Adrenal gland (tissue), 12 donors: ENCODE measurements around the gene RHOT1. TPM values are rescaled to one million over a fixed set of nuclear protein-coding genes. Genes with fewer than 3 reads are reported as not detected.

Experiments used
- DNase-seq, 7 donors: peaks; one replicate each; pipeline ENCODE4 v3.0.0-alpha.2; 2019 to 2020
- H3K27ac ChIP-seq, 5 donors: fragments of 200-600 bp; sonication (generic) in 4 of 5; 1 replicate in 3 of 5; 2 replicates in 2 of 5; pipeline versions ENCODE4 v1.5.1 to v1.8.0; 2016 to 2020; ENCODE audit warnings: mild to moderate bottlenecking in 1 of 5
- H3K27me3 ChIP-seq: fragments of 200-600 bp; 2 replicates; pipeline ENCODE4 v1.8.0; 2021
- H3K36me3 ChIP-seq, 2 donors: fragments of 200-600 bp; replicated peaks in 1 of 2; 1 replicate in 1 of 2; 2 replicates in 1 of 2; pipeline versions ENCODE4 v1.5.1 to v1.8.0; 2018 to 2022
- H3K4me1 ChIP-seq, 2 donors: fragments of 200-600 bp; replicated peaks in 1 of 2; 1 replicate in 1 of 2; 2 replicates in 1 of 2; pipeline versions ENCODE4 v1.5.1 to v1.8.0; 2018 to 2021
- H3K4me3 ChIP-seq, 4 donors: fragments of 200-600 bp; sonication (generic) in 3 of 4; one replicate each; pipeline ENCODE4 v1.5.1; 2016 to 2018
- H3K9me3 ChIP-seq, 3 donors: fragments of 200-600 bp; sonication (generic) in 1 of 3; replicated peaks in 1 of 3; 1 replicate in 2 of 3; 2 replicates in 1 of 3; pipeline versions ENCODE4 v1.5.1 to v1.8.0; 2016 to 2021
- POLR2A ChIP-seq, 2 donors: fragments of 450-650 bp; IDR thresholded peaks; one replicate each; pipeline ENCODE4 v1.6.1; 2017; ENCODE audit warnings: antibody characterized with exemption in 2 of 2, mild to moderate bottlenecking in 2 of 2, moderate library complexity in 1 of 2
- WGBS, 4 donors: extraction: QIAGEN DNeasy Blood & Tissue Kit in 2 of 4; methylation state at CpG; one replicate each; pipeline versions ENCODE4 v1.1.5 to v1.1.7; 2013 to 2017; 5-methylcytosine and 5-hydroxymethylcytosine counted together
- intact Hi-C, 2 donors: fragments of 100-400 bp; cut with DNase I; formaldehyde crosslinking; loops; one replicate each; pipeline versions ENCODE4 v1.14.1 to v1.15.0; 2022 to 2023
- polyA plus RNA-seq, 3 donors: library from polyadenylated mRNA; stranded (reverse); fragments of 200-250 nt in 2 of 3; fragments of 350-450 nt in 1 of 3; fragmentation: Illumina TruSeq in 1 of 3; extraction: RNeasy Lipid Tissue Mini Kit (QIAGEN cat#74804) in 1 of 3; gene quantifications; one replicate each; pipeline ENCODE4 v1.2.3, GENCODE V29; 2013 to 2014
- total RNA-seq, 9 donors: library from RNA; depleted of rRNA in 4 of 9; stranded (reverse); fragments of >200 nt in 4 of 9; fragments of 120-200 nt in 1 of 9; fragmentation: NEBNext Ultra II Directional in 1 of 9; extraction: Animal tissue kit (Norgen Biotek cat#: 25700) in 1 of 9; gene quantifications; one replicate each; pipeline versions ENCODE4 v1.1.0 to v1.2.4, GENCODE V29; 2013 to 2023
- TF ChIP-seq, protein P1 (sequence below), 6 experiments: fragments of 450-650 bp in 4 of 6; fragments of 200-600 bp in 2 of 6; sonication (generic) in 1 of 6; IDR thresholded peaks; 1 replicate in 5 of 6; 2 replicates in 1 of 6; pipeline versions ENCODE4 v1.5.1 to v1.8.0; 2016 to 2021; ENCODE audit warnings: antibody characterized with exemption in 6 of 6, mild to moderate bottlenecking in 2 of 6, moderate library complexity in 1 of 6
- donor health status: healthy with polysubstance abuse.
- donor health status: Bipolar disorder and iron deficiency.
- donor health status: DM: yes; HTN: yes; CAD: no.
- donor health status: DM: no; HTN: no; CAD: no.
- donor health status: DM: no; HTN: no; CAD: no.
- donor health status: DM: yes; HTN: yes; CAD: no.

The RHOT1 gene
- total and polyA plus RNA-seq, 12 donors = 44.2 to 97.7 (median 66.4) TPM

DNA sequence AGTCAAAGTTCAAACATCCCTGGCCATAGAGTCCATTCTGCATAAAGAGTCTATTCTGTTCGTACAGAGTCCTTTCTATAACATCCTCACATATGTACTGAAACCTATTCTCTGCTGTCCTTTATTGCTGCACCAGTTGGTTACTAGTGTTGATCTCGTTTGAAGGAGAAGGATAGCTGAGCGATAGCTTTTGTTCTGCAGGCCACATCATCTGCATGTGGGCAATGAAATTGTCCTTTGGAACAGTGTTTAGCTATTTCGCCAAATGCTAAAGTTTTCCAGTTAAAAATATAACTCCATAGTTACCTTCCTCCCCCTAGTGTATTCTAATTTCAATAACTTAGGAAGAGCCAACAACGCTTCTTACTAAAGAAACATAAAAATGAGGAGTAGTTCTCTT lies 6.0 kb downstream of the RHOT1 start:
- no peak for TF ChIP-seq POLR2A (IDR thresholded peaks at IDR 0.05)
- TF ChIP-seq, protein P1, sequence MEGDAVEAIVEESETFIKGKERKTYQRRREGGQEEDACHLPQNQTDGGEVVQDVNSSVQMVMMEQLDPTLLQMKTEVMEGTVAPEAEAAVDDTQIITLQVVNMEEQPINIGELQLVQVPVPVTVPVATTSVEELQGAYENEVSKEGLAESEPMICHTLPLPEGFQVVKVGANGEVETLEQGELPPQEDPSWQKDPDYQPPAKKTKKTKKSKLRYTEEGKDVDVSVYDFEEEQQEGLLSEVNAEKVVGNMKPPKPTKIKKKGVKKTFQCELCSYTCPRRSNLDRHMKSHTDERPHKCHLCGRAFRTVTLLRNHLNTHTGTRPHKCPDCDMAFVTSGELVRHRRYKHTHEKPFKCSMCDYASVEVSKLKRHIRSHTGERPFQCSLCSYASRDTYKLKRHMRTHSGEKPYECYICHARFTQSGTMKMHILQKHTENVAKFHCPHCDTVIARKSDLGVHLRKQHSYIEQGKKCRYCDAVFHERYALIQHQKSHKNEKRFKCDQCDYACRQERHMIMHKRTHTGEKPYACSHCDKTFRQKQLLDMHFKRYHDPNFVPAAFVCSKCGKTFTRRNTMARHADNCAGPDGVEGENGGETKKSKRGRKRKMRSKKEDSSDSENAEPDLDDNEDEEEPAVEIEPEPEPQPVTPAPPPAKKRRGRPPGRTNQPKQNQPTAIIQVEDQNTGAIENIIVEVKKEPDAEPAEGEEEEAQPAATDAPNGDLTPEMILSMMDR (IDR thresholded peaks at IDR 0.05) = no peak
- Histone ChIP-seq H3K4me3 (no peak overlapping the region), H3K27me3 (no peaks in the 10 kb centered on the region), H3K36me3 (peaks cover 0 to 8% of the 10 kb centered on the region in 2 donors), H3K4me1 (peaks cover 57% of the 10 kb centered on the region in 2 donors), H3K27ac (no peak overlapping the region), H3K9me3 (no peaks in the 10 kb centered on the region)
- DNase-seq = no peak
- intact Hi-C loops = no loop called here
- WGBS, 4 donors = 75 to 87% (median 81%) methylated on average over 5 of the region's 5 CpGs

DNA sequence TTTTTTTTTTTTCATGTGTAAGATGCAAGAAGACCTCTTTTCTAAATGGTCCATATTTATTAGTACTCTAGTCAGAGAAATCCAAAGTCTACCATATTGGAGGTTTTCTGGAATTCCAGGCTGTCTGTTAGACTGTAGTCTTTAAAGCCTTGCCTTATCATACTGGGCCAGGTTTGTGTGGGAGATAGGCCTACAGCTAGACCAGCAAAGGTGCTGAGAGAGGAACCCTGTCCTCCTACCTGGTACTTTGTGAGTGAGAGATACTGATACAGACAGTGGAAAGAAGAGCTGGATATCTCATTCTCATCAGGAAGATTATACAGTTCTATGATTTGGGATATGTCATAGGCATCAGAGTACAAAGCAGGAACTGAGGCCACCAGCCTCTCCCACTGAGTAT lies 8.1 kb downstream of the RHOT1 start:
- Histone ChIP-seq H3K27ac (no peak overlapping the region), H3K4me3 (no peak overlapping the region), H3K36me3 (peaks cover 0 to 13% of the 10 kb centered on the region in 2 donors), H3K9me3 (no peaks in the 10 kb centered on the region), H3K4me1 (peaks cover 37 to 39% of the 10 kb centered on the region in 2 donors), H3K27me3 (no peaks in the 10 kb centered on the region)
- intact Hi-C loops = no loop called here
- DNase-seq = no peak
- TF ChIP-seq, protein P1 (IDR thresholded peaks at IDR 0.05) = no peak
- no peak for TF ChIP-seq POLR2A (IDR thresholded peaks at IDR 0.05)

DNA sequence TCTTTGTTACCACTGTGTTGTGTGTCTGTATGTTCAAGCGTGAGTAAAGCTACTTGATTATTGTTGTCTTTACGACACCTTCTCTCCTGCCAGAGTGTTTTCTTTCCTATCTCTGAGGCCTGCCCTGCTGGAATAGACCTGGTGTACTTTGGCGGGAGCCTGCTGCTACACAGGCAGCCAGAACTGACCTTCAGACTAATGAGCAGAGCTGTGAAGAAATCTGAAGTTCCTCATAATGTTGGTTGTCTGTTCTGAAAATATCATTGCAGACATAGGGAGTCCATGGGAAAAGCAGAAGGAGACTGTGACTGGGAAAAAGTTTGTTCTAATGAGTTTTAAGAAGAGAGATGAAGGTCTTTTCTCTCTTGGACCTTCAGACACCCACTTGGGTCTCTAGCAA lies 9.8 kb downstream of the RHOT1 start:
- Histone ChIP-seq H3K4me3 (no peak overlapping the region), H3K27me3 (no peaks in the 10 kb centered on the region), H3K9me3 (no peaks in the 10 kb centered on the region), H3K4me1 (peaks cover 29 to 43% of the 10 kb centered on the region in 2 donors), H3K36me3 (peaks cover 0 to 13% of the 10 kb centered on the region in 2 donors), H3K27ac (peak overlapping the region in 4 of 5 donors; percentile 8 to 68 (median 50))
- intact Hi-C loops = no loop called here
- TF ChIP-seq, protein P1 (IDR thresholded peaks at IDR 0.05) = no peak
- no peak for TF ChIP-seq POLR2A (IDR thresholded peaks at IDR 0.05)
- DNase-seq = peak in 5 of 7 donors; percentile 56 to 74 (median 66)
- 28 to 40% (median 31%) methylated on average over 3 of the region's 3 CpGs for WGBS, 4 donors

DNA sequence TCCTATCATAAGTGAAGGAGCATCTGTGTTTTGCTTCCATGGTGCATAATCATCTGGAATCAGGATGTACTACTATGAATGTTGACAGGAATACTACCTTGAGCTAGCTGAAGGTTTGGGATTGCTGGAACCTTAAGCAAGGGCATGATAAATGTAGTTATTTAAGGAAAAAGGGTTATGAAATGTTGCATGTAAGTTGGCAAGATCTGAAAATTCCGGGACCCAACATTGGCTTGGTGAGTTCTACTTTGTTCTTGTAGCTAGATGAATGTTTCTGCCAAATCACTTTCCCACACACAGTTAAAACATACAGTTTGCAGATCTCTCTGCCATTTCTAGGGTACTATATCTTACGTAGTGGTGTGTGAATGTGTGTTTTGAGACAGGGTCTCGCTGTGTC lies 13.6 kb downstream of the RHOT1 start:
- Histone ChIP-seq H3K4me3 (no peak overlapping the region), H3K4me1 (peaks cover 18 to 40% of the 10 kb centered on the region in 2 donors), H3K27me3 (no peaks in the 10 kb centered on the region), H3K9me3 (no peaks in the 10 kb centered on the region), H3K36me3 (peaks cover 0 to 23% of the 10 kb centered on the region in 2 donors), H3K27ac (no peak overlapping the region)
- no peak for TF ChIP-seq POLR2A (IDR thresholded peaks at IDR 0.05)
- TF ChIP-seq, protein P1 (IDR thresholded peaks at IDR 0.05) = no peak
- peak in 1 of 7 donors; percentile 40 for DNase-seq
- WGBS, 4 donors = 76 to 96% (median 88%) methylated on average over 3 of the region's 3 CpGs
- intact Hi-C loops = no loop called here
